ES-I3 (cell line): ENCODE measurements around the gene ATP6V0D1.
"Not testable (repeated sequence)": the region's sequence is repeated elsewhere in the genome, so short reads cannot be mapped to it uniquely, and the experiment has no call there.

Source experiments
- H3K36me3 ChIP-seq: 2 replicates; pipeline ENCODE4 v1.6.1; 2013; ENCODE audit warnings: mild to moderate bottlenecking, low read length, control low read depth, moderate library complexity; ENCODE audit not compliant: insufficient read depth
- H3K4me1 ChIP-seq: 2 replicates; pipeline ENCODE4 v1.6.1; 2013; ENCODE audit warnings: mild to moderate bottlenecking, control low read depth, low read length; ENCODE audit not compliant: insufficient read depth
- H3K9ac ChIP-seq: 2 replicates; pipeline ENCODE4 v1.6.1; 2013; ENCODE audit warnings: low read depth, mild to moderate bottlenecking, low read length, moderate library complexity
- H3K9me3 ChIP-seq: 2 replicates; pipeline ENCODE4 v1.6.1; 2013; ENCODE audit warnings: mild to moderate bottlenecking, low read length, moderate library complexity; ENCODE audit not compliant: control insufficient read depth, insufficient read depth

ATP6V0D1 gene

DNA sequence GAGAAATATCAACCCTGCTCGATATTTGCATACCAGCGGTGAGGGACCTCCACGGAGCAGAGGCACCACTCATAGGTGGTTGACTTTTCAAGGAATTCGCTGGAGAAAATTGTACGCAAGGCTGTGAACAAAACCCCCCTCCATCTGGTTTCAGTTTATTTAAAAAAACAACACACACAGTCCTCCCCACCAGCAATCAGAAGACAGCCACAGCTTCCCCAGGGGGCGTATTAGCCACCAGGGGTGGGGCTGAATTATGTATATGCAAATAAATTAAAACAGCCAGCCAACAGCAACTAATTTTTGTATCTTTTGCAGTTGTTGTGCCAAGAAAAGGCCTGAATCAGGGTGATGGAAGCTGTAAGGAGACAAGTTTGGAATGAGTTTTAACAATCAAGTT lies 55.9 kb downstream of the ATP6V0D1 start:
- H3K9me3 ChIP-seq = no peaks in the 10 kb centered on the region

DNA sequence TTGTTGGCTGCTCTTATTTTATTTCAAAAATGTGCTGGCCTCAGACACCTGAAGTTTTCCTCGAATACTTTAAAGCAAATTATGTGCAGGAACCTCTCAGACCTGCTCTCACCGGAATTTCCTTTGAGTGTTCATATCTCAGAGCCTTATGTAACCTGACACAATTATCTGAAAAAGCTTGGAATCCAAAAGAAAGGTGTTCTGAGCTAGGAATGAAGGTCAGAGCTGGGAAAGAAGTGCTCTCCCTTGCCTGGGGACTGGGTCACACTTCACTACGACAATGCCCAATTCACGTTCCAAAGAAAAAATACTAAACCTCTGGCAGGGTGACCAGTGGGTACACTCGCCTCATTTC lies 56.7 kb downstream of the ATP6V0D1 start:
- H3K9ac ChIP-seq = peak overlapping the region; percentile 44
- no peaks in the 10 kb centered on the region for H3K9me3 ChIP-seq
- no peaks in the 10 kb centered on the region for H3K36me3 ChIP-seq
- peaks cover 52% of the 10 kb centered on the region for H3K4me1 ChIP-seq

More for the DNA sequence above, 55.9 kb downstream of the ATP6V0D1 start:
- no peaks in the 10 kb centered on the region for H3K36me3 ChIP-seq
- H3K4me1 ChIP-seq = peaks cover 52% of the 10 kb centered on the region
- peak overlapping the region; percentile 44; the same call in 1 of the 2 replicates for H3K9ac ChIP-seq

DNA sequence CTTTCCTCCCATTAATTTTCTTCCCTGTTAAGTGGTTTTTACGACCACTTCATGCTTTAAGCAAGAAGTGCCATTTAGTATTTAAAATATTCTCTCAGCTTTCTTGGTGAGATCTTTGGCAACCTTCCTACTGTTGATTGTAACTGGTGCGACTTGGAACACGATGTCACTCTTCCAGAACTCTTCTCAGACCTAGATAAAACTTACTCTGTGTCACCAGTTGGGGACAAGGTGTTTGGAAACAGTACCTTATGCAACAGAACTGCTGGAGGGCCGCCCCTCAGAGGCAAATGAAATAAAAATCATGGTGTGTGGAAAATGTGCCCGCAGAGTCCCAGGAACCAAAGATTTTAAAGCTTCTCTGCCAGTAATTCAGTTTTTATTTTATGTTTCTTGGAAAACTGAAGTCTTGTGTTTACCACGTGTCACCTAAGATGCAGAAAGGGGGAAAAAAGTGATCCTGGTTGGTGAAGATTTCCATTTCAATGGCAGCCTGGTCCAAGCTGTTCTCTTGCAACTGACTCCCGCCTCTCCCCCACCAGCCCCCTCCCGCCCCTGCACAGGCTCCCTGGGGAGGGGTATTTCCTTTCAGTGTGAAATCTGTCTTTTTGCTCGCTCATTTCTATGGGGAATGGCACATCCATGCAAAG lies 57.2 kb downstream of the ATP6V0D1 start:
- Histone ChIP-seq H3K9me3 (no peaks in the 10 kb centered on the region), H3K36me3 (no peaks in the 10 kb centered on the region), H3K9ac (peak overlapping the region; percentile 44), H3K4me1 (peaks cover 51% of the 10 kb centered on the region)

DNA sequence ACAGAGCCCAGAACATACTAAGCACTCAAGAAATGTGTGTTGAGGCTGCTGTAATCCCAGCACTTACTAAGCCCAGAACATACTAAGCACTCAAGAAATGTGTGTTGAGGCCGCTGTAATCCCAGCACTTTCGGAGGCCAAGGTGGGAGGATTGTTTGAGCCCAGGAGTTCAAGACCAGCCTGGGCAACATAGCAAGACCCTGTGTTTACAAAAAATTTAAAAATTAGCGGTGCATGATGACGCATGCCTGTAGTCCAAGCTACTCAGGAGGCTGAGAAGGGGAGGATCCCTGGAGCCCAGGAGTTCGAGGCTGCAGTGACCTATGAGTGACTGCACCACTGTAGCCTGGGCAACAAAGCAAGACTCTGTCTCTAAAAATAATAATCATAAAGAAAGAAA lies 57.9 kb downstream of the ATP6V0D1 start:
- no peak overlapping the region for H3K9ac ChIP-seq
- no peaks in the 10 kb centered on the region for H3K9me3 ChIP-seq
- H3K4me1 ChIP-seq = peaks cover 45% of the 10 kb centered on the region
- no peaks in the 10 kb centered on the region for H3K36me3 ChIP-seq

DNA sequence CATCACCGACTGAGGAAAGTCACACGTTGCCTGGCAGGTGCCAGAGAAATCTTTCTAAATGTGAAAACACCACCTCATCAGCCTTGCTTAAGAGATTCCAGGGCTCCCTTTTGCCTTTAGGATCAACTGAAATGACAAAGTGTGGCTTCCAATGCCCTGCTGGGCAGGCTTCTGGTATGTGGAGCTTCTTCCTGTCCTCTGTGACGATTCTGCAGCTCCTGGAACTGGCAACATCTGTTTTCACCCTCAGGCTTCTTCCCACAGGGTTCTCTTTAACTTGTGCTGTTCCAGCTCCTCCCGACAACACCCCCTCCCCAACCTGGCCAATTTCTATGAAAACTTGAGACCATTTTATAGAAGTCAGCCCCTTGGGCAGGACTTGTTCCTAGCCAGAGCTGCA lies 59.9 kb downstream of the ATP6V0D1 start:
- Histone ChIP-seq H3K4me1 (peaks cover 43% of the 10 kb centered on the region), H3K9ac (no peak overlapping the region), H3K36me3 (no peaks in the 10 kb centered on the region), H3K9me3 (no peaks in the 10 kb centered on the region)

DNA sequence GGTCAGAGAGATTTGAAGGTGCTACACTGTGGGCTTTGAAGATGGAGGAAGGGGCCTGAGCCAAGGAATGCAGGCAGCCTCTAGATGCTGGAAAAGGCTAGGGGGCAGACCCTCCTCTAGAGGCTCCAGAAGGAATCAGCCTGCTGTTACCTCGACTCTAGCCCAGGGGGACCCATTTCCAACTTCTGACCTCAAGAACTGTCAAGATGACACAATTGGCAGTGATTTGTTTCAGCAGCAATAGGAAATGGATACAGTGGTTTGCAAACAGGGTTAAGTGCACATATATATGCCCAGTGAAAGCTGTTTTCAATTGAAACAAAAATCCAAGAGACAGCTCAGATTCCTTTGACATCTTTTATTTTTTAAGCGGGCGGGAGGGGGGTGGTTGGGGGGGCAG lies 61.0 kb downstream of the ATP6V0D1 start:
- no peaks in the 10 kb centered on the region for H3K36me3 ChIP-seq
- no peak overlapping the region for H3K9ac ChIP-seq
- H3K9me3 ChIP-seq = no peaks in the 10 kb centered on the region
- H3K4me1 ChIP-seq = peaks cover 33% of the 10 kb centered on the region

DNA sequence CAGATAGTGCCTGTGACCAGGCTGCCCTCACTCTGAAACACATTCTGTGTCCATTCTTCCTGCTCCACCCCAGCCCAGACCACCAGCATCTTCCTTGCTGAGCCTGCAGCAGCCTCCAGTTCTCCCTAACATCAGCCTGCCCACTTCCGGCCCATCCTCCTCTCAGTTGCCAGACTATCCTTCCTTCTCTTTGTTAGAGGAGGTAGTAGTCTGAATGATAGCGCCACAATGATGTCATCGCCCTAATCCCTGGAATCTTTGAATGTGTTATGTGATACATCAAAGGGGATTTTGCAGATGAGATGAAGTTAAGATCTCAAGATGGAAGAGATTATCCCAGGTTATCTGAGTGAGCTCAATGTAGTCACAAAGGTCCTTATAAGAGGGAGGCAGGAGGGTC lies 61.5 kb downstream of the ATP6V0D1 start:
- Histone ChIP-seq H3K36me3 (no peaks in the 10 kb centered on the region), H3K4me1 (peaks cover 30% of the 10 kb centered on the region), H3K9ac (no peak overlapping the region), H3K9me3 (no peaks in the 10 kb centered on the region)

DNA sequence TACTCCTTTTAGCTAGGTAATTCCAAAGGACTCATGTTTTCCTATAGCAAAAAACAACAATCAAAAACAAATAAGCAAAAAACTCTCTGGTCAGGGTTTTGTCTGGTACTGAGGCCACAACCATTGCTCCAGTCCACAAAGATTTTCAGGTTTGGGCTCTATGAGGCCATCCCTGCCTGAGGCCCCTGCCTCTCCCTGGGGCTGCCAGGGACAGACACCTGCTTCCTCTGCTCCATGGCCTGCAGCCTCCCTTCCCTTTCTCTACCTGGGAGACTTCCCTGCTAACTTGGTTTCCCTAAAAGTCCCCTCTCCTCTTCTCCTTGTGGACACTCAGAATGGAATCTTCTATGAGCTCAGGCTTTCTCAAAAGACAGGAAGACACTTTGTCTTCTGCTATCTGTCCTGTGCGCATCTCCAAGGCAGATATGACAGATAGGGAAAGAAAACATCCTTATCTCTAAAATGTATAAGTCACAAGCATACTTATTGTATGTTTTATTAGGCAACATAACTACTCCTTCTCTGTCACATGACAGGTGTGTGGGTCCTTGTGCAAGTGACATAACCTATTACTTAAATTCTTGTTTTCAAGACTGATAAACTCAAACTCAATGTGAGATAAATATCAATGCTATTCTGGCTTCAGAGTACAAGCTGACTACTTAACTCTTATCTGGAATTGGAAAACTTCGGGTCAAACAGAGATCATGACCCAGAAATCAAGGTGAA lies 63.5 kb downstream of the ATP6V0D1 start:
- Histone ChIP-seq H3K9me3 (no peaks in the 10 kb centered on the region), H3K4me1 (peaks cover 19% of the 10 kb centered on the region), H3K9ac (no peak overlapping the region)

DNA sequence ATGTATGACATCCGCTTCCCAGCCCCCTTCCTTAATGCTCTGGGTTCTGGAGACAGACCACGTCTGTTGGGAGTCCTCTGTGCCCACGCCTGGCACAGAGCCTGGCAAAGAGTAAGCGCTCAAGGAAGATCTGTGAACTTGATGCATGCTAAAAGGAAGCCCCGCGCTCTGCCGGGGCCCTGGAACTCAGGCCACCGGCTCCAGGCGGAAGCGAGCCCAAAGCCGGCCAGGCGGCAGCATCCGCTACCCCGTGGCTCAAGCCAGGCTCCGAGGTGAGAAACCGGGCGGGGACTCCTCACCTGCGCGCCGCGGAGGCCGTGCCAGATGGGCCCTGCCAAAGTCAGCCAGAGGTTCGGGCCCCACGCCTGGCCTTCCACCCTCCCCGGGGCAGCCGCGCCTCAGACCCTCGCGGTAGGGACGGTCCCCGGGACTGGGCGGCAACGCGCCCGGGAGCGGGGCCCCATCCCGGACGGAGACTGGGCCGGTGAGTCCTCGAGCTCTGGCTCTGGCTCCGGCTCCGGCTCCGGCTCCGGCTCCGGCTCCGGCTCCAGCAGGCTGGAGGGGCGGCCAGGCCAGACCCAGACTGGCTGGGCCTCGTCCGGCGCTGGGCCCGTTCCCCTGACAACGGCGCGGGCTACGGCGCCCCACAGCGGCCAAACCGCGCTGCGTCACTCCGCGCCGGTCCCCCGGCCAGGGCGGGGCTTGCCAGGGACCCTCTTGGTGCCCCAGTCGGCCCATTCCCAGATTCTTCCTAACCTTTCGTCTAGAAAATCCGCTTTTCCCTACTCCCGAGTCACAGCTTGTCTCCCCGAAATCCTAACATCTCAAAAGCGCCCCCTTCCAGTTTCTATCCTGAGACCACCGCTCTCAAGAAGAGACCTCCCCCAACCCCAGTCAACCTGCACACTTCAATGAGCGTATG lies 64.8 kb downstream of the ATP6V0D1 start, which contains the start of gene ZDHHC1:
TSS of gene ZDHHC1 (minus strand) at position 606 of the 922 bp plus-strand sequence. CDS start 8,702 bp downstream, outside the sequence.
- peak within 1 kb of the TSS; percentile 74 for H3K9ac ChIP-seq
- H3K9me3 ChIP-seq = no peaks in the 10 kb centered on the region
- H3K36me3 ChIP-seq = no peaks in the 10 kb centered on the region
- peaks cover 9% of the 10 kb centered on the region for H3K4me1 ChIP-seq

More for the DNA sequence above, 63.5 kb downstream of the ATP6V0D1 start:
- H3K36me3 ChIP-seq = no peaks in the 10 kb centered on the region

DNA sequence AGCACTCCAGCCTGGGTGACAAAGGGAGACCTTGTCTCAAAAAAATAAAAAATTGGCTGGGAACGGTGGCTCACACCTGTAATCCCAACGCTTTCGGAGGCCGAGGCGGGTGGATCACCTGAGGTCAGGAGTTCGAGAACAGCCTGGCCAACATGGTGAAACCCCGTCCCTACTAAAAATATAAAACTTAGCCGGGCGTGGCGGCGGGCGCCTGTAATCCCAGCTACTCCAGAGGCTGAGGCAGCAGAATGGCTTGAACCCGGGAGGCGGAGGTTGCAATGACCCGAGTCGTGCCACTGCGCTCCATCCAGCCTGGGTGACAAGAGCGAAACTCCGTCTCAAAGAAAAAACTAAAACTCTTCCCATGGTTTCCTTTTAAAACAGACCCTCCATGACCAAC lies 65.5 kb downstream of the ATP6V0D1 start:
- peak overlapping the region; percentile 74; the same call in 1 of the 2 replicates for H3K9ac ChIP-seq
- H3K36me3 ChIP-seq, H3K9me3 ChIP-seq, H3K4me1 ChIP-seq: not testable (repeated sequence)

DNA sequence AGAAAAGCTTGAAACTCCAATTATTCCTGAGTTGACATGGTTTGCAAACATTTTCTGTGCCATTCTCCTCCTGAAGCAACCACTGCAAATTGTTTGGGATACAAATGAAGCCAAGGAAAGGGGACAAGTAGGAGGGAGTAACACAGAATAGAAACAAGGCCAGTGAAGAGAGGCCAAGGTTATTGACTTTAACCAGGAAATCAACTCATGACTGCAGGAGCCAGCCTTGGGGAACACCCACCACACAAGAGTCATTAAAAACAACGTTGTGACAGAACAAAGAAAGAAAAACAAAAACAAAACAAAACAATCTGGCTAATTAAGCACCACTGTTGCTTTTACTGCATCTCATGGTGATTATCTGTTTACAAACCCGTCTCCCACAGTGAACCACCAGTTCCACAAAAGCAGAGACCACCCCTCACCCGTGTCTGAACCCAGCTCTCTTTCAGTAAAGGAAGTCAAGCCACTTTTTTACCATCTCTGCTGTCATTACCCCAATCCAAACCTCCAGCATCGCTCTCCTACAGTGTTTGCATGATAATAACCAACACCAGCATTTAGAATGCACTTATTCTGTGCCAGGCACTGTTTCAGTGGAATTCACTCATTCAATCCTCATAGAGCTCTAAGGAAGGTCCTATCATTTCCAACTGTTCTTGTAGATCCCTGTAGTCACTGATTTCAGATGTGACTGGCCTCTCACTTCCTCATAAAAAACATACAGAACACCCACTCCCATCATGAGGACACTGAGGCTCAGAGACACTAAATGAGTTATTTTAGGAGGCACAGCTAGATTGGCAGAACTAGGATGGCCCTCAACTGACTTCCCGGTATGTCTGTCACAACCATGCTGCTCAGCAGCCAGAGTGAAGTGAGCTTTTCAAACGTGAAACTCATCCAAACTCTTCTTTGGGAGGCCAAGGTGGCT lies 66.7 kb downstream of the ATP6V0D1 start:
- Histone ChIP-seq H3K4me1 (peaks cover 8% of the 10 kb centered on the region), H3K9ac (no peak overlapping the region)

DNA sequence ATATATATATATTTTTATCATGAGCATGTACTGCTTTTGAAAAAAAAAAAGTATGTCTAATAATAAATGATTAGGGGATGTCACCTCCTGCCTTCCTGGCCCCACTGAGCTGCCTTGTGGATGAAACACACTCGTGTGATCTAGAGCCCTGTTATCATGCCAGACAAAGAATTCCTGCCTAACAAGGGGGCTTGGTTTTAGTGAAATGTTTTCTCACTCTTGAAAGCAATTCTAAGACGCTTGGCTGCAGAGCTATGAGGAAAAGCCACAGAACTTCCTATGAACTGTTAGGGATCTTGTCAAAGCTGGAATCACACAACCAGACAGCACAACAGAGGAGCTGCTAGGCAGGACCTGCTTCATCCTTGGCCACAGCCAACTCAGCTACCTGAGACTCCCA lies 68.7 kb downstream of the ATP6V0D1 start:
- no peaks in the 10 kb centered on the region for H3K9me3 ChIP-seq
- no peaks in the 10 kb centered on the region for H3K36me3 ChIP-seq
- peaks cover 14% of the 10 kb centered on the region for H3K4me1 ChIP-seq
- no peak overlapping the region for H3K9ac ChIP-seq

More for the DNA sequence above, 66.7 kb downstream of the ATP6V0D1 start:
- Histone ChIP-seq H3K36me3 (no peaks in the 10 kb centered on the region), H3K9me3 (no peaks in the 10 kb centered on the region)

DNA sequence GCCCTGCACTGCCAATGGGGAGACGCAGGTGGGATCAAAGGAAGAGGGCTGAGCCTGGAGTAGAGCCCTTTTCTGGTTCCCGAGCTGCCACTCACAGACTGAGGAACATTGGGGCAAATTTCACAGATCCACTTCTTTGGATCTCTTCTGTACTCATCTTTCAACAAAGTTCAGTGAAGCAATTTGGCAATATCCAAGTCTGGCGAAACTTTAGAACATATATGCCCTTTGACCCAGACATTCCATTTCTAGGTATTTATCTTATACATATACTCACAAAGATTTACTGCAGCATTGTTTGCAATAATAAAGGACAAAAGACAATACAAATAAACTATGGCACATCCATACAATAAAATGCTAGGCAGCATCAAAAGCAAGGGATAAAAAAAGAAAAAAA lies 69.6 kb downstream of the ATP6V0D1 start:
- Histone ChIP-seq H3K4me1 (peaks cover 23% of the 10 kb centered on the region), H3K9me3 (no peaks in the 10 kb centered on the region), H3K9ac (no peak overlapping the region), H3K36me3 (no peaks in the 10 kb centered on the region)
